ENCODE data around the gene SPATA2L.
"Not testable (repeated sequence)": the region's sequence is repeated elsewhere in the genome, so short reads cannot be mapped to it uniquely, and the experiment has no call there.

SPATA2L gene

DNA sequence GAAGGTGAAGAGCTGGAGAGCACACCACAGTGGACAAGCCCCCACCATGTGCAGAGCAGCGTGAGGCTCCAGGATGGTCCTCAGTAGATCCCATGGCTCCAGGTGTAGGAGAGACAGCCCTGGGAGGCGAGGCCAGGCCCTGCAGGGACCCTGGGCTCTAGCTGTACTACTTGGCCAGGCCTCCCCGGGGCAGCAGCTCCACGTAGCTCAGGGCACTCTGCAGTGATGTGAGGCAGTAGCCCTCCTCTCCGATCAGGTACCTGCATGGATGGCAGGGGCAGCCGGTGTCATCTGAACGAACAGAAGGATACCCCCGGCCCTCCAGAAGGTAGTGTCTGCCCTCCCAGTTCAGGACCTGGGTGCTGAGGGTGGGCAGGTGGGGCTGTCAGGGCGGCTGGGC is 6.2 kb upstream of the SPATA2L start:
- no peak for DNase-seq (ENCODE audit: low spot score)

DNA sequence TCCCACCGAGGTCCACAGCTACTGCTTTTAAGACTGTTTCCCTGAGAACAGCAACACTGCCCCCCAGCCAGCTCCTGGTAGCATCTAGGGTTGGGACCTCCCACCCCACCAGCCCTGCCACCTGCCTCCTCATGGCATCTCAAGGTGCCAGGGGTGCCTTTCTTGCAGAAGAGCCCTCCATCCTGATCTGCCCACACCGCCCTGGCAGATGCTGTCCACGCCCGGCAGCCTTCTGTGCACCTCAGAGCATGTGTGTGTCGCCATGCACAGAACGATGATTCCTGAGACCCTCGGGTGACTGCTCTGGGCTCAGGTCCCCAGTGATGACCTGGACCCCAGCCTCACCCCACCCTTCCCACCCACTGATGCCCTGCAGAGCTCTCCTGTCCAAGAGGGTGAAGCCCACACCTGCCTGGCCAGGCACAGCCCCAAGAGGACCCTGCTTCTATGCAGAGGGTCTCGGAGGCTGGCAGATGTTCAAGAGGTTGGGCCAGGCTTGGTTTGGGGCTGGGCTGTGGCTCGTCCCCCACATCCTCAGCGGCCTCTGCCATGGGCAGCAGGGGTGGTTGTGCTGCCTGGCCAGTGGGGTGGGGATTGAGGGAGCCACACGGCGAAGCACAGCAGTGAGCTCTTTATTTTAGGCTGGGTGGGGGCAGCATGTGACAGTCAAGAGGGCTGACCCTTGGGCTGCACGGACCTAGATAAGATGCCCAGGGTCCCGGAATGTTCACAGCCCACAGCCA is 5.2 kb upstream of the SPATA2L start:
- no peak for DNase-seq (ENCODE audit: low spot score)

DNA sequence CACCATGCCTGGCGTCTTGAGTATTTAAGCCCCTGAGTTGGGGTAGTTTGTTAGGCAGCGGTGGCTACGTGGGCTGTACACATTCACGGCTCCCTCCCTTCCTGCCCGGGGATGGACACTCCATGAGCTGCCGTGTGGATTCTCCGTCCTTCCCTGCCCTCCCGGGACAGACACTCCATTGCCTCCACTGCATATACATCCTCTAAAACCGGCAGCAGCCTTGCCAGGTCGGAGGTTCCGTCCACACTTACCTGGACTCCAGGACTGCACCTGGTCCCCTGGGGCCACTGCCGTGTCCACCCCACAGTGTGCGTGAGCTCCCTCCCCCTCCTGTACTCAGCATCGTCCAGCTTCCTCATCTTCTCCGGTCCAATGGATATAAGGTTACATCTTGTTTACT is 3.5 kb upstream of the SPATA2L start:
- DNase-seq (ENCODE audit: low spot score) = no peak

DNA sequence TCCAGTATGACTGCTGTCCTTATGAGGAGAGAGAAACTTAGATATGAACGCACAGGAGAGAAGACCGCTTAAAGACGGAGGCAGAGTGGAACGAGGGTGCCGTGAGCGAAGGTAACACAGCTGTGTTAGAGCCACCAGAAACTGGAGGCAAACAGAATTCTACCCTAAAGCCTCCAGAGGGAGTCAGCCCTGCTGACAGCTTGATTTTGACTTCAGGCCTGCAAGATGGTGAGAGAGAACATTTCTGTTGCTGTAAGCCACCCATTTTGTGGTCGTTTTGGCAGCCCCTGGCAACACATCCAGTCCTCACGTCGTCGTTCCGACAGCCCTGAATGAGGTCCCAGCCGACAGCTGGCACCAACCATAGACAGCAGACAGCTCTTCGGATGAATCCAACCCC is 2.8 kb upstream of the SPATA2L start:
- no peak for DNase-seq (ENCODE audit: low spot score)

DNA sequence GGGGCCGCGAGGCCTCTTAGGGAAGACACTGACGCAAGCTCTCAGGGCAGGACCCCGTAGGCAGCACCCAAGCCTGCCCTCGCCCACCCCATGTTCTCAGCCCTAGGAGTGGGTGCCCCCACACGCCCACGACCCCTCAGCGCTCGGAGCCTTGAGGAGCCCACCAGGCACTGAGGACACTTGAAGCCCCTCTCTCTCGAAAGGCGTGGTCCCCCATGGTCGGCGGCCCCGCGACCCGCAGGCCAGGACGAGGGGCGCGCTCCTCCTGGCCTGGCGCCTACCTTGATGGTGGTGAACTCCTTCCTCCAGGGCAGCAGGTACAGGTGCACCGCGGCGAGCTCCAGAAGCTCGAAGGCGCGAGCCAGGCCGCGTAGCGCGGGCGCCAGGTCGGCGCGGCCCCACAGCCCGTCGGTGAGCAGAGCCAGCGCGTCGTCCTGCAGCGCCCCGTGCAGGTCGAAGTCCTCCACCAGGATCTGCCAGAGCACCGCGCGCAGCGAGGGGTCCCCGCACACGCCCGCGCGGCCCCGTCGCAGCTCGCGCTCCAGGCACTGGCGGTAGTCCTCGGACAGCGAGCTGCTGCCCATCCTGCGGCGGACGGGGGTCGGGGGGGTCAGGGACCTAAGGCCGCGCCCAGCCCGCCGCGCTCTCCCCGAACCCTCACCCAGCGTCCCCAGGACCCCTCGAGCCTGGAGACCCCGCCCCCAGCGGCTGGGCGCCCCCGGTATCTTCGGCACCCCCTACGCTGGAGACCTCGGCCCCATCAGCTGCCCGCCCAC is 668 bp downstream of the SPATA2L start:
- DNase-seq (ENCODE audit: low spot score) = peak; percentile 39

DNA sequence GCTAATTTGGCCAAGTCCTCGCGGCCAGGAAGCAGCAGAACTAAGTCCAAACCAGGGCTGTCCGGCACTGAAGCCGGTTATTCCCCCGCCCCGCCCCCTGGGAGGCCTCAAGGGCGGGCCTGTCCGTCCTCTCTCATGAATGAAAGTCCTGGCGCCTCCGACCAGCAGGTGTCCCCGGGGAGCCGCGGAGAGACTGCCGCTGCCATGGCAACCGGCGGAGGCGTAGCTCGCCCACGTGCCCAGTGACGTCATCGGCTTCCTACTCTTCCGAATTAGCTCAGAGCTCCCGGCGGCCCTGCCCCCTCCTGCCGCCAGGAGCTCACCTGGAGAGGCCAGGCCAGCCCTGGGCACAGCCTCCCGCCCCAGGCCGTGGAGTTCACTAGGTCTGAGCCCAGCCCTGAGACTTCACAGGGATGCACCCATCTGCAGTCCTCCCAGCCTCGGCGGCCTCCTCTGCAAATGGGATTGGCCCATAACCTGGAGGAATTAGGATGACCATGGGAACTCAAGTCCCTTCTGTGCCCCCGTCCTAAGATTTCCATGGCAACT is 1.3 kb downstream of the SPATA2L start:
- peak; percentile 100 for DNase-seq (ENCODE audit: low spot score)

DNA sequence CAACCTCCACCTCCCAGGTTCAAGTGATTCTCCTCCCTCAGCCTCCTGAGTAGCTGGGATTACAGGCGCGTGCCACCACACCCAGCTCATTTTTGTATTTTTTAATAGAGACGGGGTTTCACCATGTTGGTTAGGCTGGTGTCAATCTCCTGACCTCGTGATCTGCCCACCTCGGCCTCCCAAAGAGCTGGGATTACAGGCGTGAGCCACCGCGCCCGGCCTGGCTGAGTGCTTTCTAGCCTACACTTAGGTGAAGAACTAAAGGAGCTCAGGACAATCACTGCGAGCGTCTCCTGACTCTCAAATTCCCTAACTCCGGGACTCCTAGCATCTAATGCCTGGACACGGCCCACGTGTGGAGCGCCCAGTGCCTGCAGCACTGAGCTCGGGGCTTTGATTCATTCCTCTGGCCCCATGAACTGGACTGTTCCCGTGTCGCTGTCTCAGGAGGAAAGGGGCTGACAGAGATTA is 1.8 kb downstream of the SPATA2L start:
- not testable (repeated sequence) for DNase-seq (ENCODE audit: low spot score)

DNA sequence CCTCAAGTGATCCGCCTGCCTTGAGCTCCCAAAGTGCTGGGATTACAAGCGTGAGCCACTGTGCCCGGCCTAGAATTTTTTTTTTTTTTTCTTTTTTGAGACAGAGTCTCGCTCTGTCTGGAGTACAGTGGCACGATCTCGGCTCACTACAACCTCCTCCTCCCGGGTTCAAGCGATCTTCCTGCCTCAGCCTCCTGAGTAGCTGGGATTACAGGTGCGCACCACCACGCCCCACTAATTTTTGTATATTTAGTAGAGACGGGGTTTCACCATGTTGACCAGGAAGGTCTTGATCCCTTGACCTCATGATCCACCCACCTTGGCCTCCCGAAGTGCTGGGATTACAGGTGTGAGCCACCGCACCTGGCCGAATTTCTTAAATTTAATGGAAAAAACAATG is 2.8 kb downstream of the SPATA2L start:
- DNase-seq (ENCODE audit: low spot score) = not testable (repeated sequence)

DNA sequence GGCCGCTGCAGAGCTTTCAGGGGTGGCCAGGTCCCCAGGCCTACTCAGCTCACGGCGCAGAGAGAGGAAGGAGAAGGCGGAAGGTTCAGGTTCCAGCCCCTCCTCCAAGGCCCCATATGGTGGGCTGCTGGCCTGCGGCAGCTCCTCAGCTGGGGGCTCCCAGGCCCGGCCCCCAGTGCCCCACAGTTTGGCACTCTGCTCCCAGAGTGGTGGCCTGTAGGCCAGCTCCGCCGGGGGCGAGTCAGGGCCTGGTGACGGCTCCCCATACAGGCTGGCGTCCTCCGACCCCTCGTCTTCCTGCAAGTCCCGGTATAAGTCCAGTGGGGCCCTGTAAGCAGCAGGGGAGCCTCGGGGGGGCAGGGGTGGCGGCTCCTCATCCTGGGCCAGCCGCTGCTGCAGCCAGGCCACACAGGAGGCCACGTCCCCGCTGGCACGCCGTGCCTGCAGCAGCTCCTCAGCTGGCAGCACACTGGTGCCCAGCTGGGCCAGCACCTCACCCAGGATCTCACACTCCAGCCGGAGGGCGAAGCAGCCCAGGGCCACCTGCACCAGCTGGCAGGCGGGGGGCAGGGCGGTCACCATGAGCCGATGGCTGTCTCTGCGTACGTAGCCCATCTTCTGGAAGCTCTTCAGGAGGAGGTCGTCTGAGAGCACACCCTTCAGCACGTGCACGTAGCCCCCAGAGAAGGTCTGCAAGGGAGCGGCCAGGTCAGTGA is 3.7 kb downstream of the SPATA2L start:
- no peak for DNase-seq (ENCODE audit: low spot score)

DNA sequence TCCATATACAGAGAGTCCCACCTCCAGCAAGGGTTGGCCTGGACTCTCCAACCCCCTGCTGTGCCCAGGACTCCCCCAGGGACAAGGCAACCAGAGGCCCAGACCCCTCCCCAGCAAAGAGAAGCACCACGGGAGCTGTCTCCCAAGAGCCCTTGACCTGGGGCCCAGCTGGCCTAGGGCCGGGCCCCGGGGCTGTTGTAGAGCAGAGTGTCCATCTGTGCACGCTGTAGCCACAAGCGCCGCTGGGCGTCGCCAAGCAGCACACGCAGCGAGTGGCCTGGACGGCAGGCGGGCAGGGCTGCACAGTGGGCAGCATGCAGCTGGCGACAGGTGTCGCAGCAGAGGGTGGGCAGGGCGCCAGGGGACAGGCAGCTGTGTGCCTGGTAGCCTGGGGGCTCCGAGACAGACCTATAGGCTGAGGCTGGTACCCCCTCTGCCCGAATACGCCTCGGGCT is 4.3 kb downstream of the SPATA2L start:
- no peak for DNase-seq (ENCODE audit: low spot score)

DNA sequence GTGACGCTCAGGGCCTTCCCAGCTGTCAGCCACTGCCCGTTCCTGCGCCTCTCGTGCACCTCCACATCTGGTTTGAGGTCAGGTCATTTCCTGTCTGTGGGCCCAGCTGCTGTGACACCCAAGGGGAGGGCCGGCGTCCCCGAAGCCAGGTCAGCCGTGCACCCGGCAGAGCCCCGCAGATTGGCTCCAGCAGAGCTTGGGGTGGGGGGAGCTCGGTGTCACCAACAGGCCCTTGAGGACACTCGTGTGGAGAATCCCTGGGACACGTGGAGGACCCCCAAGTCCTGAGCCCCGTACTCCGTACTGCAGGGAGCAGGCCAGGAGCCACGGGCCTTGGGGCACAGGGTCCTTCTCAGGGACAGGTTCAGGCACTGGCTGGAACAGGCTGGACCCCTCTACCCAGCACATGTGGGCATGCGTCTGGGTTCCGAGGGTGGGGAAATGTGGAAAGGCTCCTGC is 4.8 kb downstream of the SPATA2L start:
- no peak for DNase-seq (ENCODE audit: low spot score)

DNA sequence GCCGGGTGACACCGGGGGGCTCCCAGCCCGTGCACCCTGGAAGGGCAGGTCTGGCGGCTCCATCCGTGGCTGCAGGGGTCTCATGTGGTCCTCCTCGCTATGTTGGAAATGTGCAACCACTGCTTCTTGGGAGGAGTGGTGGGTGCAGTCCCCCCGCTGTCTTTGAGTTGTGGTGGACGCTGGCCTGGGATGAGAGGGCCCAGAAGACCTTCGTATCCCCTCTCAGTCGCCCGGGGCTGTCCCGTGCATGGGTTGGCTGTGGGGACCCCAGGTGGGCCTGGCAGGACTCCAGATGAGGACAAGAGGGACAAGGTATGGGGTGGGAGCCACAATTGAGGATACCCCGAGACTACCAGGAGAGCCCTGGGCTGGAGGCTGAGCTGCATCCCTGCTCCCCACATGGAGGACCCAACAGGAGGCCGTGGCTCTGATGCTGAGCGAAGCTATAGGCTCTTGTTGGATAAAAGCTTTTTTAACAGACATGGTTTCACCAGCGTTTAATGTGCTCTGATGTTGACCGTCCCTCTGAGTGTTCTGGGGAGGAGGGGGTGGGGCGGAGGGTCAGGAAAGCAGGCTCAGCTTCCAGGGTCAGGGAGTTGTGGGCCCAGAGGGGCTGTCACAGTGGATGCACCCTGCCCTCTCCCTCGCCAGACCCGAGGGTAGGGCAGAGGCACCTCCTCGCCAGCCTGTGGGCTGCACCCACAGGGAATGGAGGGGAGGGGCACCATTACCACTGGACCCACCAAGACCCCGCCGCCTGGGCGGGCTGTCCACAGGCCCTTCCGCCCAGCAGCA is 5.4 kb downstream of the SPATA2L start:
- no peak for DNase-seq (ENCODE audit: low spot score)

DNA sequence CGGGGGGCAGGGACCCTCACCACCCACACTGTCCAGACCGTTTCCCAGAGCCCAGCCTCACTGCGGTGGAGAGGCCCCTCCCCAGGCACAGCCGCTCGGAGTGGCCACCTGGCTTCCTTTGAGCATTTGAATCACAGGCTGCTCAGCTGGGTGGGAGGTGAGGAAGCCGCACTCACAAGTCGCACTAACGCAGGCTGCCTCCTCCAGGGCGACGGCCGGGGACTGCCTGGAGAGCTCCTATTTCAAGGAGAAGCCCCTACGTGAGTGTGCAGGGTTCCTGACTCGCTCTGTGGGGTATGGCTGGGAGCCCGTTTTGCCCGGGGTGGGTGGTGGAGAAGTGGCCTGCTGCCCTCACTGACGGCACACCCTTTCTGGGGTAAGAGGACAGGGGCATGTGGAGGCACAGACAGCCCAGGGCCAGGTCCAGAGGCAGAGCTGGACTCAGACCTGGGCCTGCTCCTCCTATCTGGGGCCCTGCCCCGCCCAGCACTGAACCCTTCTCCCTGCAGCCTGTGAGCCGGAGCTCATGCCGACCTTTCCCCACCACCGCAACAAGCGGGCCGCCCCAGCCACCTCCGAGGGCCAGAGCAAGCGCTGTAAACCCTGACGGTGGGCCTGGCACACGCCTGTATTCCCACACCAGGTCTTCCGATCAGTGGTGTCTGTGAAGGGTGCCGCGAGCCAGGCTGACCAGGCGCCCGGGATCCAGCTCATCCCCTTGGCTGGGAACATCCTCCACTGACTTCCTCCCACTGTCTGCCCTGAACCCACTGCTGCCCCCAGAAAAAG is 6.2 kb downstream of the SPATA2L start:
- DNase-seq (ENCODE audit: low spot score) = no peak

DNA sequence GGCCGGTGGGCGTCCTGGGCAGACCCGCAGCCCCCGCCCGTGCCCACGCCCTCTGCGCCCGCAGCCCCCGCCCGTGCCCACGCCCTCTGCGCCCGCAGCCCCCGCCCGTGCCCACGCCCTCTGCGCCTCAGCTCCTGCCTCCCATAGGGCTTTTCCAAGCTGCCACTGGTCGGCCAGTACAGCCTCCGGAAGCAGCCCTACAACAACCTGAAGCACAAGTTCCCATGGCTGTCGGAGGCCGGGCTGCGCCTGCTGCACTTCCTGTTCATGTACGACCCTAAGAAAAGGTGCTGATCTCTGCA is 6.8 kb downstream of the SPATA2L start:
- DNase-seq (ENCODE audit: low spot score) = not testable (repeated sequence)

DNA sequence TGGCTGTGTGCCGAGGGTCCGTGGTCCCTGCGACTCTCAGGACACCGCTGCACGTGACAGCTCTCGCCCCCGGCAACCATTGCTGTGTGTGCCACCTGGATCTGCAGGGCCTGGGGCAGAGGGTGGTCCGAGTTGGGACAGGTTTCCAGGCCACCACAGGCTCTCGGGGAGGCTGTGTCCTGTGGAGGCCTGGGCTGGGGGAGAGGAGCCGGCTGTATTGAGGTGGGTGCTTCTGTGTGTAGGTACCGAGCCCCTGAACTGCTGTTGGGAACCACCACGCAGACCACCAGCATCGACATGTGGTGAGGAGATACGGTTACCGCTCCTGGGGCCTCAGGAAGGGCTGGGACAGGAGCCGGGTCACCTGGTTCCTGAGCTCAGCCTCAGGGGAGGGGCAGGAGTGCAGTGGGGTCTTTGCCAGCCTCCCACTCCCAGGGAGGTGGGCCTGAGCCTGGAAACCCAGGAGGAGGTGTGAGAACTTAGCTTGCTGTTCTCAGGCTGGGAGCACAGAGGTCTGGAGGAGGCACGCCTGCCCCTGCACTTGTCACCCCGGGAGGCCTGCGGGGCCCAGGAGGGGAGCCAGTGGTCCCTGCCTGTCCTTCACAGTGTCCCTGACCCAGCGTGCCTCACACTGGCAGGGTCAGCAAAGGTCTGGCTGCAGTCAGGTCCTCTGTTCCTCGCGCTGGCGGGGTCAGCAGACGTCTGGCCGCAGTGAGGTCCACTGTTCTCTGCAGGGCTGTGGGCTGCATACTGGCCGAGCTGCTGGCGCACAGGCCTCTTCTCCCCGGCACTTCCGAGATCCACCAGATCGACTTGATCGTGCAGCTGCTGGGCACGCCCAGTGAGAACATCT is 7.3 kb downstream of the SPATA2L start:
- no peak for DNase-seq (ENCODE audit: low spot score)

DNA sequence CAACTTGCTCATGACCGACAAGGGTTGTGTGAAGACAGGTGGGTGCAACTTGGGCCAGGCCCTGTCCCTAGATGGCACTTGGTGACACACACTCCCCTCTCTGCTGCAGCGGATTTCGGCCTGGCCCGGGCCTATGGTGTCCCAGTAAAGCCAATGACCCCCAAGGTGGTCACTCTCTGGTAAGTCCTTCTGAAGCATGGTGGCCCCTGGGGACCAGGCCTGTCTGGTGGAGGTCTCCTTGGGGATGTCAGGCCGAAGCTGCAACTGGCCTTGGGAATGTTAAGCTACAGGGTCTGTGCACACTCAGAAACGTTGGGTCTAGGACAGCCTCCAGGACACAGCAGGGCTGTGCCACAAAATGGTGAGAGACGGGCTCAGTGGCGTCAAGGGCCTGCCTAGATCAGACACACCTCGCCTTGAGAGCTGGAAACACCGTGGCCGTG is 8.2 kb downstream of the SPATA2L start:
- no peak for DNase-seq (ENCODE audit: low spot score)

DNA sequence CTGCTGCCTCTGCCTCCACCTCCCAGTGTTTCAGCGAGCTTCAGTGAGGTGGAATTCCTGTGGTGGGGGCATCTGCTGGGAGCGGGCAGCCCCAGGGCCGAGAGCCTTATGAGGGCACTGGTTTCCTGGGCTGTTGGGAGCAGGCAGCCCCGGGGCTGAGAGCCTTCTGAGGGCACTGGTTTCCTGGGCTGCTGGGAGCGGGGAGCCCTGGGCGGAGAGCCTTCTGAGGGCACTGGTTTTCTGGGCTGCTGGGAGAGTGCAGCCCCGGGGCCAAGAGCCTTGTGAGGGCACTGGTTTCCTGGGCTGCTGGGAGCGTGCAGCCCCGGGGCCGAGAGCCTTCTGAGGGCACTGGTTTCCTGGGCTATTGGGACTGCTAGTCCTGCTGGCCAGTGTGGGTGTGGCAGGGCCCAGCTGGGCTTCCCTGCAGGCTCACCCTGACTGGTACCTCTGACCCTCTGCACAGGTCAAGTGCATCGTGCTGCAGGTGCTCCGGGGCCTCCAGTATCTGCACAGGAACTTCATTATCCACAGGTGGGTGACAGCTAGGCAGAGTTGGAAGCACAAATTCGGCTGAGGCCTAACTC is 9.4 kb downstream of the SPATA2L start:
- no peak for DNase-seq (ENCODE audit: low spot score)

DNA sequence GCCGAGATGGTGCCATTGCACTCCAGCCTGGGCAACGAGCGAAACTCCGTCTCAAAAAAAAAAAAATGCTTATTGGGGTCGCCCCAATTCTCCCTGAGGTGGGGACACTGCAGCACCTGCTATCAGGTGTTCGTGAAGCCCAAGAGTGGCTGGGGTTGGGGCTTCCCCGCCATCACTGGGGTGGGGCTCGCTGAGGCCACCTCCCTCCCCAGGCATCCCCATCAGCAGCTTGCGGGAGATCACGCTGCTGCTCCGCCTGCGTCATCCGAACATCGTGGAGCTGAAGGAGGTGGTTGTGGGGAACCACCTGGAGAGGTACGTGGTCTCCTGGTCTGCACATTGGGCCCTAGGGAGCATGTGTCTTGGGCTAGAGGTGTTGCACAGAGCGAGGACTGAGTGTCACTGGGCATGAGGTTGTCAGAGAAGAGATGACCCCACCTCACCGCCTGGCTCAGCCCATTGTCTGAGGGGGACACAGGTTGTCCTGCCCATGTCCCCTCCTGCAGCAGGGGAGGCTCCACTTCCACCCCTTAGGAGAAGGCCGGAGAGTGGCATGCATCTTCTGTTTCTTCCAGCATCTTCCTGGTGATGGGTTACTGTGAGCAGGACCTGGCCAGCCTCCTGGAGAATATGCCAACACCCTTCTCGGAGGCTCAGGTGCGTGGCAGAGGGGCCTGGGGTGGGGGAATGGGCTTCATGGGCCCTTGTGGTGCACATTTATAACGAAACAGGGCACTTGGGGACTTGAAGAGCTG is 10.1 kb downstream of the SPATA2L start:
- no peak for DNase-seq (ENCODE audit: low spot score)

Data from Ammon's horn (tissue), 1 donor.